HEK293 (cell line): ENCODE measurements around the gene RPS21.

Source experiments
- SP2 ChIP-seq: fragments of 450-650 bp; formaldehyde crosslinking; IDR thresholded peaks from 2 replicates; pipeline ENCODE4 v1.5.1; 2016; ENCODE audit warnings: missing biosample characterization, missing genetic modification characterization
- ZBTB7A ChIP-seq: fragments of 450-650 bp; formaldehyde crosslinking; IDR thresholded peaks from 2 replicates; pipeline ENCODE4 v1.5.1; 2016; ENCODE audit warnings: low read depth, missing biosample characterization, missing genetic modification characterization
- ZNF274 ChIP-seq, 2 experiments: fragments of 200-500 bp in 1 of 2; fragments of 450-650 bp in 1 of 2; sonication (Bioruptor generic) in 1 of 2; formaldehyde crosslinking in 1 of 2; IDR thresholded peaks; 2 replicates each; pipeline versions ENCODE4 v1.5.1 to v1.6.1; 2014 to 2016; ENCODE audit warnings: borderline replicate concordance in 1 of 2, inconsistent platforms in 1 of 2, low read length in 1 of 2, missing biosample characterization in 1 of 2, missing genetic modification characterization in 1 of 2
- ZNF335 ChIP-seq: fragments of 450-650 bp; formaldehyde crosslinking; conservative IDR thresholded peaks from 2 replicates; pipeline ENCODE4 v1.5.1; 2016; ENCODE audit warnings: missing biosample characterization, missing genetic modification characterization
- ZNF501 ChIP-seq: fragments of 450-650 bp; formaldehyde crosslinking; IDR thresholded peaks from 2 replicates; pipeline ENCODE4 v1.5.1; 2016; ENCODE audit warnings: missing biosample characterization, missing genetic modification characterization
- ZNF561 ChIP-seq: fragments of 450-650 bp; IDR thresholded peaks from 2 replicates; pipeline ENCODE4 v1.5.1; 2018; ENCODE audit warnings: missing biosample characterization, missing genetic modification characterization, borderline replicate concordance
- TF ChIP-seq, protein P1 (sequence below): fragments of 450-650 bp; formaldehyde crosslinking; IDR thresholded peaks from 2 replicates; pipeline ENCODE4 v1.5.1; 2016; ENCODE audit warnings: missing biosample characterization, missing genetic modification characterization
- TF ChIP-seq, protein P2 (sequence below): sonication (generic); formaldehyde crosslinking; IDR thresholded peaks from 2 replicates; pipeline ENCODE4 v1.8.1; 2022; ENCODE audit warnings: mild to moderate bottlenecking, moderate library complexity, missing genetic modification reagents
- TF ChIP-seq, protein P3 (sequence below): fragments of 450-650 bp; formaldehyde crosslinking; IDR thresholded peaks from 2 replicates; pipeline ENCODE4 v1.5.1; 2016; ENCODE audit warnings: missing biosample characterization, missing genetic modification characterization, borderline replicate concordance
- TF ChIP-seq, protein P4 (sequence below): fragments of 450-650 bp; formaldehyde crosslinking; IDR thresholded peaks from 2 replicates; pipeline ENCODE4 v1.5.1; 2016; ENCODE audit warnings: missing biosample characterization, missing genetic modification characterization
- TF ChIP-seq, protein P5 (sequence below): fragments of 450-650 bp; formaldehyde crosslinking; IDR thresholded peaks from 2 replicates; pipeline ENCODE4 v1.5.1; 2016; ENCODE audit warnings: missing biosample characterization, missing genetic modification characterization

GRCh38 chr20:62425281-62426058 is 38.6 kb downstream of the RPS21 start:
- TF ChIP-seq, protein P1, sequence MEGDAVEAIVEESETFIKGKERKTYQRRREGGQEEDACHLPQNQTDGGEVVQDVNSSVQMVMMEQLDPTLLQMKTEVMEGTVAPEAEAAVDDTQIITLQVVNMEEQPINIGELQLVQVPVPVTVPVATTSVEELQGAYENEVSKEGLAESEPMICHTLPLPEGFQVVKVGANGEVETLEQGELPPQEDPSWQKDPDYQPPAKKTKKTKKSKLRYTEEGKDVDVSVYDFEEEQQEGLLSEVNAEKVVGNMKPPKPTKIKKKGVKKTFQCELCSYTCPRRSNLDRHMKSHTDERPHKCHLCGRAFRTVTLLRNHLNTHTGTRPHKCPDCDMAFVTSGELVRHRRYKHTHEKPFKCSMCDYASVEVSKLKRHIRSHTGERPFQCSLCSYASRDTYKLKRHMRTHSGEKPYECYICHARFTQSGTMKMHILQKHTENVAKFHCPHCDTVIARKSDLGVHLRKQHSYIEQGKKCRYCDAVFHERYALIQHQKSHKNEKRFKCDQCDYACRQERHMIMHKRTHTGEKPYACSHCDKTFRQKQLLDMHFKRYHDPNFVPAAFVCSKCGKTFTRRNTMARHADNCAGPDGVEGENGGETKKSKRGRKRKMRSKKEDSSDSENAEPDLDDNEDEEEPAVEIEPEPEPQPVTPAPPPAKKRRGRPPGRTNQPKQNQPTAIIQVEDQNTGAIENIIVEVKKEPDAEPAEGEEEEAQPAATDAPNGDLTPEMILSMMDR (tag by site-specific recombination), result no peak
- TF ChIP-seq ZNF501 (tag by site-specific recombination) (no peak), ZNF274 (IDR thresholded peaks at IDR 0.05; ENCODE audit: low read length) (no peak), ZNF274 (tag by site-specific recombination; IDR thresholded peaks at IDR 0.05; ENCODE audit: borderline replicate concordance) (no peak), ZBTB7A (no peak), ZNF561 (tag by site-specific recombination) (no peak), SP2 (tag by site-specific recombination) (no peak), ZNF335 (no peak)
- TF ChIP-seq, protein P2, sequence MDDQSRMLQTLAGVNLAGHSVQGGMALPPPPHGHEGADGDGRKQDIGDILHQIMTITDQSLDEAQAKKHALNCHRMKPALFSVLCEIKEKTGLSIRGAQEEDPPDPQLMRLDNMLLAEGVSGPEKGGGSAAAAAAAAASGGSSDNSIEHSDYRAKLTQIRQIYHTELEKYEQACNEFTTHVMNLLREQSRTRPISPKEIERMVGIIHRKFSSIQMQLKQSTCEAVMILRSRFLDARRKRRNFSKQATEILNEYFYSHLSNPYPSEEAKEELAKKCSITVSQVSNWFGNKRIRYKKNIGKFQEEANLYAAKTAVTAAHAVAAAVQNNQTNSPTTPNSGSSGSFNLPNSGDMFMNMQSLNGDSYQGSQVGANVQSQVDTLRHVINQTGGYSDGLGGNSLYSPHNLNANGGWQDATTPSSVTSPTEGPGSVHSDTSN (CRISPR knock-in tag), result no peak
- TF ChIP-seq, protein P3, sequence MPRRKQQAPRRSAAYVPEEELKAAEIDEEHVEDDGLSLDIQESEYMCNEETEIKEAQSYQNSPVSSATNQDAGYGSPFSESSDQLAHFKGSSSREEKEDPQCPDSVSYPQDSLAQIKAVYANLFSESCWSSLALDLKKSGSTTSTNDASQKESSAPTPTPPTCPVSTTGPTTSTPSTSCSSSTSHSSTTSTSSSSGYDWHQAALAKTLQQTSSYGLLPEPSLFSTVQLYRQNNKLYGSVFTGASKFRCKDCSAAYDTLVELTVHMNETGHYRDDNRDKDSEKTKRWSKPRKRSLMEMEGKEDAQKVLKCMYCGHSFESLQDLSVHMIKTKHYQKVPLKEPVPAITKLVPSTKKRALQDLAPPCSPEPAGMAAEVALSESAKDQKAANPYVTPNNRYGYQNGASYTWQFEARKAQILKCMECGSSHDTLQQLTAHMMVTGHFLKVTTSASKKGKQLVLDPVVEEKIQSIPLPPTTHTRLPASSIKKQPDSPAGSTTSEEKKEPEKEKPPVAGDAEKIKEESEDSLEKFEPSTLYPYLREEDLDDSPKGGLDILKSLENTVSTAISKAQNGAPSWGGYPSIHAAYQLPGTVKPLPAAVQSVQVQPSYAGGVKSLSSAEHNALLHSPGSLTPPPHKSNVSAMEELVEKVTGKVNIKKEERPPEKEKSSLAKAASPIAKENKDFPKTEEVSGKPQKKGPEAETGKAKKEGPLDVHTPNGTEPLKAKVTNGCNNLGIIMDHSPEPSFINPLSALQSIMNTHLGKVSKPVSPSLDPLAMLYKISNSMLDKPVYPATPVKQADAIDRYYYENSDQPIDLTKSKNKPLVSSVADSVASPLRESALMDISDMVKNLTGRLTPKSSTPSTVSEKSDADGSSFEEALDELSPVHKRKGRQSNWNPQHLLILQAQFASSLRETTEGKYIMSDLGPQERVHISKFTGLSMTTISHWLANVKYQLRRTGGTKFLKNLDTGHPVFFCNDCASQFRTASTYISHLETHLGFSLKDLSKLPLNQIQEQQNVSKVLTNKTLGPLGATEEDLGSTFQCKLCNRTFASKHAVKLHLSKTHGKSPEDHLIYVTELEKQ (tag by site-specific recombination), result no peak
- TF ChIP-seq, protein P4, sequence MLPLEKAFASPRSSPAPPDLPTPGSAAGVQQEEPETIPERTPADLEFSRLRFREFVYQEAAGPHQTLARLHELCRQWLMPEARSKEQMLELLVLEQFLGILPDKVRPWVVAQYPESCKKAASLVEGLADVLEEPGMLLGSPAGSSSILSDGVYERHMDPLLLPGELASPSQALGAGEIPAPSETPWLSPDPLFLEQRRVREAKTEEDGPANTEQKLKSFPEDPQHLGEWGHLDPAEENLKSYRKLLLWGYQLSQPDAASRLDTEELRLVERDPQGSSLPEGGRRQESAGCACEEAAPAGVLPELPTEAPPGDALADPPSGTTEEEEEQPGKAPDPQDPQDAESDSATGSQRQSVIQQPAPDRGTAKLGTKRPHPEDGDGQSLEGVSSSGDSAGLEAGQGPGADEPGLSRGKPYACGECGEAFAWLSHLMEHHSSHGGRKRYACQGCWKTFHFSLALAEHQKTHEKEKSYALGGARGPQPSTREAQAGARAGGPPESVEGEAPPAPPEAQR (tag by site-specific recombination), result no peak
- TF ChIP-seq, protein P5, sequence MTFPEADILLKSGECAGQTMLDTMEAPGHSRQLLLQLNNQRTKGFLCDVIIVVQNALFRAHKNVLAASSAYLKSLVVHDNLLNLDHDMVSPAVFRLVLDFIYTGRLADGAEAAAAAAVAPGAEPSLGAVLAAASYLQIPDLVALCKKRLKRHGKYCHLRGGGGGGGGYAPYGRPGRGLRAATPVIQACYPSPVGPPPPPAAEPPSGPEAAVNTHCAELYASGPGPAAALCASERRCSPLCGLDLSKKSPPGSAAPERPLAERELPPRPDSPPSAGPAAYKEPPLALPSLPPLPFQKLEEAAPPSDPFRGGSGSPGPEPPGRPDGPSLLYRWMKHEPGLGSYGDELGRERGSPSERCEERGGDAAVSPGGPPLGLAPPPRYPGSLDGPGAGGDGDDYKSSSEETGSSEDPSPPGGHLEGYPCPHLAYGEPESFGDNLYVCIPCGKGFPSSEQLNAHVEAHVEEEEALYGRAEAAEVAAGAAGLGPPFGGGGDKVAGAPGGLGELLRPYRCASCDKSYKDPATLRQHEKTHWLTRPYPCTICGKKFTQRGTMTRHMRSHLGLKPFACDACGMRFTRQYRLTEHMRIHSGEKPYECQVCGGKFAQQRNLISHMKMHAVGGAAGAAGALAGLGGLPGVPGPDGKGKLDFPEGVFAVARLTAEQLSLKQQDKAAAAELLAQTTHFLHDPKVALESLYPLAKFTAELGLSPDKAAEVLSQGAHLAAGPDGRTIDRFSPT (tag by site-specific recombination), result no peak
